HG03280 (cell line): ENCODE results near the gene STRADA.

Experiments
- ATAC-seq: cut with Tn5 transposase; IDR thresholded peaks from one replicate; pipeline ENCODE4 v1.9.1; 2021; ENCODE audit warnings: mild to moderate bottlenecking, moderate library complexity; ENCODE audit not compliant: unreplicated experiment

The STRADA gene

DNA sequence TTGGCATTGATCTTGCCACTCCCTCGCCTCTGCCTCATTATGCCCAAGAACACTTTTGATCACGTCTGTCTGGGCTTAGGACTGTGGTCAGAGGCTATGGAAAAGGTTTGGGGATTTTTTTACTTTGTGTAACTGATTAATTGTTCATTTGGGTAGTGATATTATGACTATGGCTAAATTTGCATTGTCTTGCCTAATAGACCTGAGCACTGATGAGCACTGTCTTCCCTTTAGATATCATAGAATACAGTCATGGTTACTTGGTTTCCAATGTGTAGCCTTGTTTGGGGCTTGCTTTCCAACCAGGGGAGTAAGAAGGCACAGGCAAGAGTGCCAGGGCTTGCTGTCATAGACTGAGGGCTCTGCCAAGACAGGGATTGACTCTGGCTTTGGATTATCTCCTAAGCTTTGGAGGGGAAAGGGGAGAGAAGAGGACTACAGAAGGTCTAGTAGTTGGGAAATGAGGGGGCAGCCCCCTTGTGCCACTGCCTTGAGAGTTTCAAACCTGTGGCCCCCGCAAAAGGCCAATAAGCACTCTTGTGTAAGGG, 55.4 kb downstream of the STRADA start:
- ATAC-seq = no peak

DNA sequence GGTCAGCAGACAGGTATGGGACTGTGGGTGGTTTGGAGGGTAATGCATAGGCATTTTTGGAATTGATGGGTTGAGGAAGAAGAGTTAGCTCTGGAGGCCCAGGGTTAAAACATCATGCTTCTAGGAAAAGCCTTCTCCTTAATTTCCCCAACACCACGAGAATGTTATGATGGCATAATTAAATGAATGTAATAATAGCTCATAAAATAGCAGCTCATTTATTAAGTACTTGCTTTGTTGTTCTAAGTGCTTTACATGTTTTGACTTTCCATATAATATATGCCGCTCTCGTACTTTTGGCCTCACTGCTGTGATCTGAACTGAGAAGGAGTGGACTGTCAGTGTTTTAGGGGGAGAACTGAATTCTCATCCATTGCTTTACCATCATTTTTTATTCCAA, 56.0 kb downstream of the STRADA start:
- no peak for ATAC-seq

DNA sequence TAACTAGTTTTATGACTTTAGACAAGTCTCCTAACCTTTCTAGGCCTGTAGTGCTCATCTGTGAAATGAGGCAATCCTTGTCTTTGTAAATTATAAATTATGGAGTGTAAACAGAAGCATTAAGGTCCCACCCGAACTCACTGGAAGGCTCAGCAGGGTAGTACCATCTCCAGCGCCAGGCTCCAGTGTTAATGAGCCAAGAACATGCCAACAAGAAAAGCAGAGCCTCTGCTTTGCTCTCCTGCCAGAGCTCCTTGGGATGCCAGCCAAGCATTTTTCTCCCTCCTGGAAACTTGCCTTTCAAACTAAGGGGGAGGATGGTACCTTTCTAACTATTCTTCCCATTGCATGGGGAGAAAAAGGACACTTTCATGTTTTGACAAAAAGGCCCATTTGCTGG, 56.6 kb downstream of the STRADA start:
- ATAC-seq = no peak

DNA sequence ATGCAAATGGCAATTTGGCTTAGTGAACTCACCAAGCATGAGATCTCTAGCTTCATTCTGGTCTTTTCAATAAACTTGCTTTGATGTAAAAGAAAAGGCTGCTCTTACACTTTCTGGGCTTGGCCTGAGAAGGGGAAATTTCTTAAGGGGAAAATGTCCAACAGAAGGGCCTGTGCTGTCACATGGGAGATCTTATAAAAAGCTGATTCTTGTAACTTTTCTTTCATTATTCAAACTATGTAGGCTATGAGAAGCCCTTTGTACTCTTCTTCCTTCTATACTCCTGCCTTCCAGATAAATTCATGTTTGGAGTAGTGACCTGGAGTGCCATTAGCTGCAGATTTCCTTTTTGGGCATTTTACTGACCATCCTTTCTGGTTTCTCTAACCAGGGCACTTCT, 58.6 kb downstream of the STRADA start:
- no peak for ATAC-seq

DNA sequence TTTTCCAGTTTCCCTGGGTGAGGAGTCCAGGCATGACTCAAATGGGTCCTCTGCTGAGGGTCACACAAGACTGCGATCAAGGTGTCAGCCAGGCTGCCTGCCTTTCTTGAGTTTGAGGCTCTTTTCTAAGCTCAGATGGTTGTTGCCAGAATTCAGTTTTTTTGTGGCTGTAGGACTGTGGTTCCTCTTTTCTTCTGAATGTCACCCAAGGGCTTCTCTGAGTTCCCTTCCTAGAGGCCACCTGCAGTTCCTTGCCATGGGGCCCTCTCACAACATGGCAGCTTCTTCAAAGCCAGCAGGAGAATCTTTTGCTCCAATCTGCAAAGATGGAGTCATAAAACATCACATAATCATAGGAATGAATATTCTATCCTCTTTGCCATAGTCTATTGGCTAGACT, 59.2 kb downstream of the STRADA start:
- ATAC-seq = no peak

DNA sequence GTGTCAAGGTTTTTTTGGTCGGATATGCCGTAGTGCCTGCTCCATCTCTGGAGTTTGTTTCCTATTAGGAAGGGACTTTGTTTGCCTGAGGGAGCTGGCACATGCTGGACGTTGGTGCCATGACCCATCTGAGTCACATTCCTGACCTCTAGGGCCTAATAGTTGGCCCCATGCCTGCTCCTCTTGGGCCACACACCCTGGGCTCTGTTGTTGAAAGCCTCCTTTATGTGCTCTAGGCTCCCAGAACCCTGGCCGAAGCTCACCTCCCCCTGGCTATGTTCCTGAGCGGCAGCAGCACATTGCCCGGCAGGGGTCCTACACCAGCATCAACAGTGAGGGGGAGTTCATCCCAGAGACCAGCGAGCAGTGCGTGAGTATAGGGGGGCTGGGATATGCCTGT, 60.1 kb downstream of the STRADA start:
- ATAC-seq = no peak

DNA sequence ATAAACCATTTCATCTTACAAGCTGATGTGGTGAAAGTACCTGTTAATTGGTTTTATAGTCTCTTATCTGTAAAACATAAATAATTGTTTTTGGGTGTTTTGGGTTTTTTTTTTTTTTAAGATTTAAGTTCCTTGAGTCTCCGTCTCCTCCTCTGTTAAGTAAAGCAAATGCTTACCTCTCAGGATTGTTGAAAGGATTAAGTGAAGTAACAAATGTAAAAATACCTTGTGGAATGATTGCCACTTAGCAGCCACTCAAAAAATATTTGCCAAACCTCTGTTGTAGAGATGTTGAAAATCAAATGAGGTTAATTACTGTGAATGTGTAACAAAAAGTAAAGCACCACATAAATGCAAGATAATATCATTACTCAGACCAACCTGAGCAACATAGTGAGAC, 60.9 kb downstream of the STRADA start:
- no peak for ATAC-seq

DNA sequence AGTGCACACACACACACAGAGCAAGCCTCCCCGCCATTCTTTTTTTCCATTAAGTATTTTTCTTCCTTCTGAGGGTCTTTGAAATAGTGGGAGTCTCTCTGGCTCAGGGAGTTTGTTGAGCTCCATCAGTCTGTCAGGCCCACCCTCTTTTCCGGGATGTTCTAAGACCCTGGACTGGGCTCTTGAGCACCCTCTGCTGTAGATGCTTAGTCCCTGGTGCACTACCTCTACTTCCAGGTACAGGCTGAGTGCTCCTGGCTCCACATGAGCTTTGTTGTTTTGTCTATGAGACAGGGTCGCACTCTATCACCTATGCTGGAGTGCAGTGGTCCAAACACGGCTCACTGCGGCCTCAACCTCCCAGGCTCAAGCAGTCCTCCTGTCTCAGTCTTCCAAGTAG, 62.4 kb downstream of the STRADA start:
- no peak for ATAC-seq

DNA sequence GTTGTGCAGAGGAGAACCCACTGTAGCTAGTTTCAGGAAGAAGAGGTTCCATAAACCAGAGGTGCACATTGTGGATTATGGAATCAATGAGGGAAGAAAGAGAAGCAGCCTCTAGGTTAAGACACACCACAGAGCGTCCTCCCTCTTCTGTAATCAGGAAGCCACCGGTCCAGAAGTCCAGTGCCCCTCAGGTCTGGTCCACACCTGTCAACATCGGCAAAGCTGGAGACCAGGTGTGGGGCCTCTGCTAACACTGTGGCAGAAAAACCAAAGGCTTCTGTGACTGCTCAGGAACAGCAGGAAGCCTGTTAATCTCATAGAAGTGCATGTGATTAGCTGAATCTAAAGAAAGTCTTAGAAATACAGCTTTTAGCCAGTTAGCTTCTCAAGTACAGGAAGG, 65.0 kb downstream of the STRADA start:
- no peak for ATAC-seq

DNA sequence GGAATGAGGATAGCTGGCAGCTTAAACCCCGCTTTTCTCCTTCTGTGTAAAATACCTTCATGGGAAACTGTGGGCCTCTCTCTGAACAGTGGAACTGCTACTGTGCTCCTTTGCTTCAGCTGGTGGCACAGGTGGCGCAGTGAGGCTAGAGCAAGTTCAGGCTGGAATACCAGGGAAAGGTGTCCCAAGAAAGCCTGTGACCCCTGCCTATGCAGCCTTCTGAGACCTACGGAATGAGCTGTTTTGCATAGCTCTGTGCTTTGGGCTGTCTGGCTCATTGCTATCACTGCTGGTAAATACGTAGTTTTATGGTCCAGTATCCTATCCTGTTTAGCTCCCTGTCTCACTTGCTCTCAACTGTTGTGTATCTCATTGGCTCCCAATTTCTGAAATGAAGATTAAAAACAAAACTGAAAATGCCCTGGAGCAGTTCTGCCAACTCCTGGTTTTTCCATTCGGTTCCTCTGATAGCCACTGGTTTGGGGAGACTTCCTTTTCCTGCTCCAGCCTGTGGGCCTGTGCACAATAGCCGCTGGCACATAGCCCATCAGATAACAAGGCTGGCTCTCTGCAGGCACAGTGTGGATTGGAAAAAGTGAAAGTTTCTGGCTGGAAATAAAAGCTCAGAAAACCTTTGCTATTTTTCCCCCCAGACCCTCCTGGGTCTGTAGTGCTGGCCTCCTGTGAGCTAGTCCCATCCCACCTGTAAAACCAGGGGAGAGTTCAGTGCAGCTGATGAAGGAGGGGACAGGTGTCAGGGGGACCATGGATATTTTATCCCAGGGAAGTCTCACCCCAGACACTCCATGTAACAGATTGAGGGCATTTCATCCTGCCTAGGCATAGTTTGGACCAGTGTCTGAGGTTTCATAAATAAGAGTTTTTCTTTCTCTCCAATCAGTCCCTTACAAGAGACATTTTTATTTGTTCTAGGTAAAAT, 65.7 kb downstream of the STRADA start:
- ATAC-seq = no peak

DNA sequence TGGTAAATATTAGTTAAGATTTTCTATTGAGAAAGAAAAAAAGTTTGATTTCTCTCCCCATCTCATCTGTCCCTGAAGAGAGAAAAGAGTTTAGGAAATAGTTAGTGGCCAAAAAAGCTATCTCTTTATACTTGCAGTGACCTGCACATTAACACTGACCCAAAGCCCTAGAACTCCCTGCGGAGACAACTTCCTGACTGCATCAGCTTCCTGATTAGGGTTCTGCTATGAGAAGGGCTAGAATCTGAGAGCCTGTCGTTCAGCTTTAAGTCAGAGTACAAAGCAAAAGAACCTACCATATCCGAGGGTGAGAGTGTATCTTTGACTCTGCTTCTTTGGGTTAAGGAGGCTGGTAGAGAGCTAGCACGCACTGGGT, 66.4 kb downstream of the STRADA start:
- no peak for ATAC-seq

DNA sequence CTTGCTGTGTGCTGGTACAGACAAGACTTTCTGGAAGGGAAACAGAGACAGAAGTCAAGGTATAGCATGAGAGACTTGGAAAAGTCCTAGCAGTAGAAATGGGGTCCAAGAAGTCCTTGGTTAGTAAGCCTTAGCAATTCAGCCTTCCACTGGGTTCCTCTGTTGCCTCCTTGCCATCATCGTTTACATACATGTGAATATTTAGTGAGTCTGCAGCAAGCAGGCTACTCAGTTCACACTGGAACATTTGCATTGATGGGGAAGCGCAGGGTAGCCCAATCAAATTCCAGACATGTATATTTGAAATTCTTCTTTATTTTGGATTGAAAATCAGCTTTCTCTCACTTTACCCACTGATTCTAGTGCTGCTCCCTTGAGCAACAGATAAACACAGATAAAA, 68.7 kb downstream of the STRADA start:
- ATAC-seq = no peak

DNA sequence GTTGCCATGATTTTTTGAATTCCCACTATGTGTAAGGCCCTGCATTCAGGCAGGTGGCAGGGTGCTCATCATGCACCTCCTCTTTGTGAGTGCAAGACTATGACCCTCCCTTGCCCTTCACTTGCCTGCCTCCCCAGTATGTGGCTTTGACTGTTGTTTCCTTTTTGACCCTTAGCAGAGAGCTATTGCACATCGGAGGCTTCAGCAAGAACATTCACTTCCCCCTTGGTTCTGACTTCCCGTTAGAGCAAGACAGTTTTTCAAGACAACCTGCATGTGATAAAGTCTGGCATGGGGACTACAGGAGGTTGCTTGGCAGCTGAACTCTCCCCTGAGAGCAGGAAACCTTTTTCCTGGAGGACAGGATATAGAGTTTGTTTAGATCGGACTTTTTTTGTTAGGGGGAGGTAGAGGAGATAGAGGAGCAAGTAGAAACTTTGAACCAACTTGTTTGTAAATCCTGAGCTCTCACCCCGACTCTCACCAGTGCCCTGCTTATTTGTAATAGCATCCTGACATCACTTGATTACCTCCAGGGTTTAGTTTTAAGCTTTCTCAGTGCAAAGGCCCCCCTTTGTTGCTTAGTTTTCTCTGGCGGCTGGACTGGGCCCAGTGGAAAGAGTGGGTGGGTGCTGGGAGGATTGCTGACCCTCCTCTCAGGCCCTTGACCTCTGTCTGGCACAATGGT, 75.9 kb downstream of the STRADA start:
- no peak for ATAC-seq

DNA sequence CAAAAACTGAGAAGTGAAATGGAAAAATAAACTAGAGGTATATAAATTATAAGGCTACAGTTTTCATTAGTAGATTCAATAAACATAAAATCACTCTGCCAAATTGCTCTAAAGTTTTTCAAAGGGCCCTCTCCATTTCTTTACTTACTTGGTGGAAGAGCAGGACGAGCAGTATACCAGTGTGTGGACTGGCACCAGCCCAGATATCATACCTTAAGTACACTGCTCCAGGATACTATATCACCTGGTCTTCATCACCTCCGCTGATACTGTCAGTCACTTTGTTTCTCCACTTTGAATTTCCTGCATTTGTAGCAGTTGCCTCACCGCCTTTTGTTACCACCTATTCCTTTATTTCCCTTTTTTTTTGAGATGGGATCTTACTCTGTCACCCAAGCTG, 81.7 kb downstream of the STRADA start:
- ATAC-seq = no peak

DNA sequence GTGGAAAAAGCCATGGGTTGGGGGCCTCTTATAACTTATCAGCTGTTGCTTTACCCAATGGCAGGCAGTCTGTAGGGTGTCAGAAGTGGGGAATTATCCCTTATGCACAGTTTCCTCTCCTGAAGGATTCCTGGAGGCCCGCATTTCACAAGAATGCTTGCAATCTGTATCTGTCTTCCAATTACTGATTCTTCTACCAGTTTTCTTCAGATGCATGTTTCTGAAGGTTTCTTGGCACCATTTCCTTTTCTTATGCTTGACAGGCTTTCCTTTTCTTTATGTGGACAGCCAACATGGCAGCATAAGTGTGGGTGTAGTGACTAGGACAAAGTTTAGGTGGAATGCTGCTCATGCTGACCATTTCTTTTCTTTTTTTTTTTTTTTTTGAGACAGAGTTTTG, 83.2 kb downstream of the STRADA start:
- no peak for ATAC-seq

DNA sequence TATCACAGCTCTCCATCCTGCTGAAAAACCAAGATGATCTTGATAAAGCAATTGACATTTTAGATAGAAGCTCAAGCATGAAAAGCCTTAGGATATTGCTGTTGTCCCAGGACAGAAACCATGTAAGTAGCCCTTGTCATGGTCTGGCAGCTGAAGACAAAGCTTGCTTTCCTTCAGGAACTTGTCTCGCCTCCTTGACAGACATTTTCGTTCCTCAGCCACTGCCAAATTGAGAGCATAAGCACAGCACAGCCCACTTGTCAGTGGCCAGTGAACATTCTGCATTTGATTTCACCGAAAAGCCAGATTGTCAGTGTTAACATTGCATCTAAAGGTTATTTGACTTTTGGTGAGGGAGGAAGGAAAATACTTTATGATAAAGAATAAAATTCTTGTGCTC, 83.8 kb downstream of the STRADA start:
- no peak for ATAC-seq

DNA sequence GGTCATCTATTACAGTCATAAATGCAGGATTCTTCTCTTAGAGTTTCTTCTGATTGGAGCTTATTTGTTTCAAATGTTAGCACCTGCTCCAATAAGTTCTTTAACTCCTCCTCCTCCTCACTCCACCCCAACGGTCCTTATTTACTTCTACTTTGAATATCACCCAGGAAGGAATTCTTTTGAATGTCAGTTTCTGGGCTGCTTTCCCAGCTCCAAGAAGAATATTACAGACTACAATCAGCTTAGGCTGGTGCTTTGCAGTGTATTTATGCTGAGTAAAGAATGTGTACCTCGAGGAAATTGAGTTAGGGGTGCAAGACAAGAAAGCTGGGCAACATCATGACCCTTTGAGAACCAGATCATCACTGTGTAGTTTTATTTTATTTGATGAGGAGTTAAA, 88.5 kb downstream of the STRADA start:
- ATAC-seq = no peak
